HEK293 (cell line): ENCODE data around the gene PPP6C.
A peak's percentile ranks its signal among the peaks of the same experiment; 100 is the strongest.

Experiments used
- CTCF ChIA-PET: fragments of 350-600 bp; formaldehyde crosslinking; extraction: SDS; loops from one replicate; lab custom pipeline; 2021; ENCODE audit warnings: antibody characterized with exemption; lab: Yijun Ruan, JAX
- POLR2A ChIA-PET: fragments of 300-600 bp; formaldehyde crosslinking; extraction: SDS; loops from one replicate; lab custom pipeline; 2020; ENCODE audit warnings: antibody characterized with exemption, inconsistent platforms; lab: Yijun Ruan, JAX
- H3K27ac ChIP-seq: fragments of 200-500 bp; sonication (Bioruptor generic); 2 replicates; pipeline ENCODE4 v1.5.1; 2014; ENCODE audit warnings: low read depth, low read length, control low read depth, inconsistent platforms; ENCODE audit errors: extremely low read depth
- H3K36me3 ChIP-seq, 2 experiments: fragments of 200-500 bp in 1 of 2; sonication (Bioruptor generic) in 1 of 2; 1 replicate in 1 of 2; 2 replicates in 1 of 2; pipeline ENCODE4 v1.5.1; 2014 to 2017; ENCODE audit warnings: inconsistent platforms in 2 of 2, low read length in 2 of 2; ENCODE audit not compliant: control insufficient read depth in 2 of 2, insufficient read depth in 1 of 2
- H3K4me1 ChIP-seq: fragments of 200-500 bp; sonication (Bioruptor generic); 2 replicates; pipeline ENCODE4 v1.5.1; 2014; ENCODE audit warnings: mild to moderate bottlenecking, low read length, inconsistent platforms; ENCODE audit not compliant: control insufficient read depth, insufficient read depth
- H3K4me3 ChIP-seq: 2 replicates; pipeline ENCODE4 v1.5.1; 2011; ENCODE audit warnings: low read depth, mild to moderate bottlenecking, control low read depth, low read length, moderate library complexity
- H3K9me3 ChIP-seq: fragments of 200-500 bp; sonication (Bioruptor generic); 2 replicates; pipeline ENCODE4 v1.5.1; 2014; ENCODE audit warnings: low read depth, low read length, inconsistent platforms; ENCODE audit not compliant: control insufficient read depth, insufficient read depth
- GLIS1 ChIP-seq: fragments of 450-650 bp; formaldehyde crosslinking; IDR thresholded peaks from 2 replicates; pipeline ENCODE4 v1.5.1; 2016; ENCODE audit warnings: missing biosample characterization, missing genetic modification characterization
- KLF8 ChIP-seq: fragments of 450-650 bp; formaldehyde crosslinking; IDR thresholded peaks from 2 replicates; pipeline ENCODE4 v1.5.1; 2016; ENCODE audit warnings: missing biosample characterization, missing genetic modification characterization
- SP2 ChIP-seq: fragments of 450-650 bp; formaldehyde crosslinking; IDR thresholded peaks from 2 replicates; pipeline ENCODE4 v1.5.1; 2016; ENCODE audit warnings: missing biosample characterization, missing genetic modification characterization
- SP7 ChIP-seq: fragments of 450-650 bp; formaldehyde crosslinking; IDR thresholded peaks from 2 replicates; pipeline ENCODE4 v1.5.1; 2016; ENCODE audit warnings: missing biosample characterization, missing genetic modification characterization
- YY1 ChIP-seq: fragments of 450-650 bp; formaldehyde crosslinking; IDR thresholded peaks from 2 replicates; pipeline ENCODE4 v1.5.1; 2018; ENCODE audit warnings: missing biosample characterization, missing genetic modification characterization
- ZBTB17 ChIP-seq: fragments of 450-650 bp; formaldehyde crosslinking; IDR thresholded peaks from 2 replicates; pipeline ENCODE4 v1.5.1; 2016; ENCODE audit warnings: missing biosample characterization, missing genetic modification characterization
- ZBTB20 ChIP-seq: fragments of 450-650 bp; formaldehyde crosslinking; IDR thresholded peaks from 2 replicates; pipeline ENCODE4 v1.5.1; 2016; ENCODE audit warnings: missing biosample characterization, missing genetic modification characterization
- ZBTB49 ChIP-seq: fragments of 450-650 bp; formaldehyde crosslinking; IDR thresholded peaks from 2 replicates; pipeline ENCODE4 v1.5.1; 2016; ENCODE audit warnings: missing biosample characterization, missing genetic modification characterization, low read depth
- ZBTB8A ChIP-seq: fragments of 450-650 bp; formaldehyde crosslinking; IDR thresholded peaks from 2 replicates; pipeline ENCODE4 v1.5.1; 2016; ENCODE audit warnings: missing biosample characterization, missing genetic modification characterization
- ZEB2 ChIP-seq: fragments of 450-650 bp; formaldehyde crosslinking; IDR thresholded peaks from 2 replicates; pipeline ENCODE4 v1.5.1; 2016; ENCODE audit warnings: missing biosample characterization, missing genetic modification characterization
- ZFP69B ChIP-seq: fragments of 450-650 bp; formaldehyde crosslinking; IDR thresholded peaks from 2 replicates; pipeline ENCODE4 v1.5.1; 2016; ENCODE audit warnings: missing biosample characterization, missing genetic modification characterization
- ZNF19 ChIP-seq: fragments of 450-650 bp; formaldehyde crosslinking; IDR thresholded peaks from 2 replicates; pipeline ENCODE4; 2016; ENCODE audit warnings: missing biosample characterization, missing genetic modification characterization, low read depth
- ZNF2 ChIP-seq: fragments of 450-650 bp; formaldehyde crosslinking; IDR thresholded peaks from 2 replicates; pipeline ENCODE4 v1.5.1; 2016; ENCODE audit warnings: missing biosample characterization, missing genetic modification characterization
- ZNF24 ChIP-seq: fragments of 450-650 bp; formaldehyde crosslinking; IDR thresholded peaks from 2 replicates; pipeline ENCODE4 v1.5.1; 2016; ENCODE audit warnings: missing biosample characterization, missing genetic modification characterization
- ZNF341 ChIP-seq: fragments of 450-650 bp; formaldehyde crosslinking; IDR thresholded peaks from 2 replicates; pipeline ENCODE4; 2016; ENCODE audit warnings: low read depth, missing biosample characterization, missing genetic modification characterization
- ZNF366 ChIP-seq: fragments of 450-650 bp; formaldehyde crosslinking; conservative IDR thresholded peaks from 2 replicates; pipeline ENCODE4 v1.5.1; 2016; ENCODE audit warnings: missing biosample characterization, missing genetic modification characterization
- ZNF423 ChIP-seq: fragments of 450-650 bp; formaldehyde crosslinking; IDR thresholded peaks from 2 replicates; pipeline ENCODE4 v1.5.1; 2016; ENCODE audit warnings: missing biosample characterization, missing genetic modification characterization
- ZNF580 ChIP-seq: fragments of 450-650 bp; formaldehyde crosslinking; IDR thresholded peaks from 2 replicates; pipeline ENCODE4 v1.5.1; 2016; ENCODE audit warnings: missing biosample characterization, missing genetic modification characterization
- ZNF610 ChIP-seq: fragments of 450-650 bp; formaldehyde crosslinking; IDR thresholded peaks from 2 replicates; pipeline ENCODE4 v1.5.1; 2016; ENCODE audit warnings: missing biosample characterization, missing genetic modification characterization, borderline replicate concordance
- ZNF629 ChIP-seq: fragments of 450-650 bp; formaldehyde crosslinking; IDR thresholded peaks from 2 replicates; pipeline ENCODE4 v1.5.1; 2017; ENCODE audit warnings: missing biosample characterization, missing genetic modification characterization
- ZNF76 ChIP-seq: fragments of 450-650 bp; formaldehyde crosslinking; IDR thresholded peaks from 2 replicates; pipeline ENCODE4; 2016; ENCODE audit warnings: low read depth, missing biosample characterization, missing genetic modification characterization, borderline replicate concordance
- ZXDB ChIP-seq: fragments of 450-650 bp; formaldehyde crosslinking; IDR thresholded peaks from 2 replicates; pipeline ENCODE4 v1.5.1; 2016; ENCODE audit warnings: missing biosample characterization, missing genetic modification characterization
- TF ChIP-seq, protein P1 (sequence below): fragments of 450-650 bp; formaldehyde crosslinking; IDR thresholded peaks from 2 replicates; pipeline ENCODE4 v1.5.1; 2016; ENCODE audit warnings: missing biosample characterization, missing genetic modification characterization
- TF ChIP-seq, protein P2 (sequence below): fragments of 450-650 bp; formaldehyde crosslinking; optimal IDR thresholded peaks from 2 replicates; pipeline ENCODE3; 2016; ENCODE audit warnings: missing biosample characterization, mild to moderate bottlenecking, missing genetic modification characterization
- TF ChIP-seq, protein P3 (sequence below): fragments of 450-650 bp; formaldehyde crosslinking; IDR thresholded peaks from 2 replicates; pipeline ENCODE4 v1.5.1; 2016; ENCODE audit warnings: missing biosample characterization, missing genetic modification characterization

PPP6C gene

DNA sequence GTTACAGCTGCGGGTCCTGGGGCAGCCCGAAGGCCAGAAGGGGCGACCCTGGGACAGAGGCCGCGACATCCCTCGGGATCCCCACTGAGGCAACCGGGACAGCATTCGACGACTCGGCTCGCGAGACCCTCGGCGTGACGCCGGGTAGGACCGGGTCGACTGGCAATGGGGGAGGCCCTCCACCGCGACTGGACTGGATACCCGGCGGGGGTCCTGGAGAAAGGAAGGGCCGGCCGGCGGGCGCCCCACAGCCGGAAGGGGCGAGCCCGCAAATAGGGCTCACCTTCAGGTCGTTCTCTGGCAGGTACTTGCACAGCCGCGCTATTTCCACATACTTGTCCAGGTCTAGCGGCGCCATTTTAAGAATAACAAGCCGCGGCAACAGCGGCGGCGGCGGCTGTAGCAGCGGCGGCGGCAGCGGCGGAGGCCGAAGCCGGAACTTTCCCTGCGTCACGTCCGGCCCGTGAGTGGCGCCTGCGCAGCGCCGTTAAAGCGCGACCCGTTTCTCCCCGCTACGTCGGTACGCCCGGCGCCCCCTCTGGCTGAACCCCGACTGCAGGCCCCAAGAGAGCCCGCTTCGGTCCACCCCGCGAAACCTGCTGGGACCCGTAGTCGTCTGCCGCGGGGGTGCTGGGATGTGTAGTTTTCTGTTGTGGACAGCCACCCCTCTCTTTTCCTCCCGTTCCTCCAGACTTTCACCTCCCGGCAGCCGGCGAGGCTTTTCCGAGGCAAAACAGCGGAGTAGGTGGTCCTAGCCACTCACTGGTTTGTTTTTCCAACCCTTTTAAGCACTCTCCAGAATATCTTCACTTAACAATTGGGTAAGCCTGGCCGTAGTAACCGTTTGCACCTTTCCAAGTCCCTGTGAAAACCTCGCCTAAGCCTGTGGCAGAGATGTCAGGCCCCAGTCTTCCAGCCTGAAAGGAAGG is at the start of gene PPP6C:
Gene PPP6C (minus strand): TSS at position 443 of the 929 bp plus-strand sequence. CDS start 85 bp downstream, at position 358.
- CTCF ChIA-PET, result interaction anchor here (0.6 kb wide), 2 partner anchors 10 to 65 kb away, joined by 3 read pairs; no protein-coding TSS in a partner anchor
- no peaks in the 10 kb centered on the region; the same call in 1 of the 2 replicates for H3K4me1 ChIP-seq
- peak within 1 kb of the TSS; percentile 98 for H3K4me3 ChIP-seq
- peaks cover 0 to 2% of the 10 kb centered on the region in 2 experiments; a peak in 2 of 3 replicates for H3K36me3 ChIP-seq
- H3K9me3 ChIP-seq, result no peaks in the 10 kb centered on the region
- H3K27ac ChIP-seq, result peak within 1 kb of the TSS; percentile 70
- POLR2A ChIA-PET, result interaction anchor here (0.5 to 3.7 kb wide), 6 partner anchors 11 to 328 kb away, joined by 3 to 22 read pairs (median 4); partner anchors contain the start of genes ARPC5L, HSPA5, RABEPK and RPL35
- TF ChIP-seq ZNF580, result 0 out of 2 replicates have a peak, but pooled peaks have one; percentile 21
- TF ChIP-seq ZFP69B (tag by site-specific recombination), result 0 out of 2 replicates have a peak, but pooled peaks have one; percentile 38
- no peak for TF ChIP-seq ZBTB49
- TF ChIP-seq YY1, result peak; percentile 74
- TF ChIP-seq, protein P1, sequence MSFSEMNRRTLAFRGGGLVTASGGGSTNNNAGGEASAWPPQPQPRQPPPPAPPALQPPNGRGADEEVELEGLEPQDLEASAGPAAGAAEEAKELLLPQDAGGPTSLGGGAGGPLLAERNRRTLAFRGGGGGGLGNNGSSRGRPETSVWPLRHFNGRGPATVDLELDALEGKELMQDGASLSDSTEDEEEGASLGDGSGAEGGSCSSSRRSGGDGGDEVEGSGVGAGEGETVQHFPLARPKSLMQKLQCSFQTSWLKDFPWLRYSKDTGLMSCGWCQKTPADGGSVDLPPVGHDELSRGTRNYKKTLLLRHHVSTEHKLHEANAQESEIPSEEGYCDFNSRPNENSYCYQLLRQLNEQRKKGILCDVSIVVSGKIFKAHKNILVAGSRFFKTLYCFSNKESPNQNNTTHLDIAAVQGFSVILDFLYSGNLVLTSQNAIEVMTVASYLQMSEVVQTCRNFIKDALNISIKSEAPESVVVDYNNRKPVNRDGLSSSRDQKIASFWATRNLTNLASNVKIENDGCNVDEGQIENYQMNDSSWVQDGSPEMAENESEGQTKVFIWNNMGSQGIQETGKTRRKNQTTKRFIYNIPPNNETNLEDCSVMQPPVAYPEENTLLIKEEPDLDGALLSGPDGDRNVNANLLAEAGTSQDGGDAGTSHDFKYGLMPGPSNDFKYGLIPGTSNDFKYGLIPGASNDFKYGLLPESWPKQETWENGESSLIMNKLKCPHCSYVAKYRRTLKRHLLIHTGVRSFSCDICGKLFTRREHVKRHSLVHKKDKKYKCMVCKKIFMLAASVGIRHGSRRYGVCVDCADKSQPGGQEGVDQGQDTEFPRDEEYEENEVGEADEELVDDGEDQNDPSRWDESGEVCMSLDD (tag by site-specific recombination), result peak; percentile 96
- 0 out of 2 replicates have a peak, but pooled peaks have one; percentile 30 for TF ChIP-seq ZNF610 (tag by site-specific recombination)
- TF ChIP-seq ZNF19 (tag by site-specific recombination), result no peak
- TF ChIP-seq ZEB2 (tag by site-specific recombination), result peak; percentile 74
- TF ChIP-seq, protein P2, sequence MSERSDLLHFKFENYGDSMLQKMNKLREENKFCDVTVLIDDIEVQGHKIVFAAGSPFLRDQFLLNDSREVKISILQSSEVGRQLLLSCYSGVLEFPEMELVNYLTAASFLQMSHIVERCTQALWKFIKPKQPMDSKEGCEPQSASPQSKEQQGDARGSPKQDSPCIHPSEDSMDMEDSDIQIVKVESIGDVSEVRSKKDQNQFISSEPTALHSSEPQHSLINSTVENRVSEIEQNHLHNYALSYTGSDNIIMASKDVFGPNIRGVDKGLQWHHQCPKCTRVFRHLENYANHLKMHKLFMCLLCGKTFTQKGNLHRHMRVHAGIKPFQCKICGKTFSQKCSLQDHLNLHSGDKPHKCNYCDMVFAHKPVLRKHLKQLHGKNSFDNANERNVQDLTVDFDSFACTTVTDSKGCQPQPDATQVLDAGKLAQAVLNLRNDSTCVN (tag by site-specific recombination), result peak; percentile 46
- peak; percentile 65 for TF ChIP-seq ZBTB17 (tag by site-specific recombination)
- TF ChIP-seq ZXDB (tag by site-specific recombination), result peak; percentile 82
- TF ChIP-seq ZNF24 (tag by site-specific recombination), result peak; percentile 65
- TF ChIP-seq ZNF341, result peak; percentile 67
- peak; percentile 82; the same call in 1 of the 2 replicates for TF ChIP-seq ZBTB20 (tag by site-specific recombination)
- 0 out of 2 replicates have a peak, but pooled peaks have one; percentile 55 for TF ChIP-seq ZNF2 (tag by site-specific recombination)
- 0 out of 2 replicates have a peak, but pooled peaks have one; percentile 30 for TF ChIP-seq GLIS1 (tag by site-specific recombination)
- TF ChIP-seq, protein P3, sequence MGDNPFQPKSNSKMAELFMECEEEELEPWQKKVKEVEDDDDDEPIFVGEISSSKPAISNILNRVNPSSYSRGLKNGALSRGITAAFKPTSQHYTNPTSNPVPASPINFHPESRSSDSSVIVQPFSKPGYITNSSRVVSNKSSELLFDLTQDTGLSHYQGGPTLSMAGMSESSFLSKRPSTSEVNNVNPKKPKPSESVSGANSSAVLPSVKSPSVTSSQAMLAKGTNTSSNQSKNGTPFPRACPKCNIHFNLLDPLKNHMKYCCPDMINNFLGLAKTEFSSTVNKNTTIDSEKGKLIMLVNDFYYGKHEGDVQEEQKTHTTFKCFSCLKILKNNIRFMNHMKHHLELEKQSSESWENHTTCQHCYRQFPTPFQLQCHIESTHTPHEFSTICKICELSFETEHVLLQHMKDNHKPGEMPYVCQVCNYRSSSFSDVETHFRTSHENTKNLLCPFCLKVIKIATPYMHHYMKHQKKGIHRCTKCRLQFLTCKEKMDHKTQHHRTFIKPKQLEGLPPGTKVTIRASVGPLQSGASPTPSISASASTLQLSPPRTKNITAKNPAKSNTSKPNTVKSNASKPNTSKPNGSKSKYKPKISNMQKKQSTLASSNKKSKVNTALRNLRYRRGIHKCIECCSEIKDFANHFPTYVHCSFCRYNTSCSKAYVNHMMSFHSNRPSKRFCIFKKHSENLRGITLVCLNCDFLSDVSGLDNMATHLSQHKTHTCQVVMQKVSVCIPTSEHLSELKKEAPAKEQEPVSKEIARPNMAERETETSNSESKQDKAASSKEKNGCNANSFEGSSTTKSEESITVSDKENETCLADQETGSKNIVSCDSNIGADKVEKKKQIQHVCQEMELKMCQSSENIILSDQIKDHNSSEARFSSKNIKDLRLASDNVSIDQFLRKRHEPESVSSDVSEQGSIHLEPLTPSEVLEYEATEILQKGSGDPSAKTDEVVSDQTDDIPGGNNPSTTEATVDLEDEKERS (tag by site-specific recombination), result no peak
- peak; percentile 63 for TF ChIP-seq SP2
- peak; percentile 62 for TF ChIP-seq ZNF629 (tag by site-specific recombination)
- TF ChIP-seq ZNF366 (tag by site-specific recombination), result 0 out of 2 replicates have a peak, but pooled peaks have one; percentile 34
- TF ChIP-seq ZNF423 (tag by site-specific recombination), result no peak
- peak; percentile 91 for TF ChIP-seq ZBTB8A (tag by site-specific recombination)
- TF ChIP-seq ZNF76, result peak; percentile 90
- 0 out of 2 replicates have a peak, but pooled peaks have one; percentile 11 for TF ChIP-seq KLF8 (tag by site-specific recombination)
- peak; percentile 63 for TF ChIP-seq SP7
